DMS114 treated with DMSO at 0.1 percent for 48 hours (cell line): ENCODE results near the gene VPS33A.
"Not testable (repeated sequence)": the region's sequence is repeated elsewhere in the genome, so short reads cannot be mapped to it uniquely, and the experiment has no call there.

Experiments used
- DNase-seq: peaks from one replicate; lab custom pipeline; 2025; ENCODE audit not compliant: unreplicated experiment; lab: John Stamatoyannopoulos, UW

VPS33A gene

GRCh38 chr12:122258462-122258861 is 7.8 kb downstream of the VPS33A start:
- not testable (repeated sequence) for DNase-seq

GRCh38 chr12:122250536-122250935 is 15.8 kb downstream of the VPS33A start:
- DNase-seq = no peak

GRCh38 chr12:122250047-122250446 is 16.2 kb downstream of the VPS33A start:
- no peak for DNase-seq

GRCh38 chr12:122245553-122245952 is 20.7 kb downstream of the VPS33A start:
- no peak for DNase-seq

- DNase-seq = no peak
These were observed 21.5 kb downstream of the VPS33A start for GRCh38 chr12:122244565-122245371.

- no peak for DNase-seq
These were observed 22.3 kb downstream of the VPS33A start for GRCh38 chr12:122243965-122244364.

GRCh38 chr12:122238861-122239260 is 27.4 kb downstream of the VPS33A start:
- DNase-seq = no peak

- no peak for DNase-seq
These were observed 30.6 kb downstream of the VPS33A start for GRCh38 chr12:122235741-122236140.

GRCh38 chr12:122232691-122233090 is 33.6 kb downstream of the VPS33A start:
- no peak for DNase-seq

- DNase-seq = no peak
These were observed 35.5 kb downstream of the VPS33A start for GRCh38 chr12:122230798-122231197.

- no peak for DNase-seq
These were observed 38.2 kb downstream of the VPS33A start for GRCh38 chr12:122228092-122228491.

GRCh38 chr12:122227341-122227740 is 39.0 kb downstream of the VPS33A start:
- DNase-seq = no peak

GRCh38 chr12:122226366-122227125 is 39.7 kb downstream of the VPS33A start:
- DNase-seq = no peak

- DNase-seq = peak; percentile 98
These were observed 40.5 kb downstream of the VPS33A start, which contains the start of gene DIABLO for GRCh38 chr12:122225683-122226365. Gene DIABLO, minus strand, starts transcription at chr12:122226052. Its CDS starts 38 bp downstream, at chr12:122226014.

GRCh38 chr12:122216445-122216844 is 49.8 kb downstream of the VPS33A start:
- DNase-seq = no peak

GRCh38 chr12:122215771-122216170 is 50.5 kb downstream of the VPS33A start:
- DNase-seq = no peak

GRCh38 chr12:122208073-122208820 is 58.0 kb downstream of the VPS33A start:
- no peak for DNase-seq

- DNase-seq = no peak
These were observed 58.9 kb downstream of the VPS33A start for GRCh38 chr12:122207391-122207790.

GRCh38 chr12:122206976-122207375 is 59.3 kb downstream of the VPS33A start:
- no peak for DNase-seq

- no peak for DNase-seq
These were observed 60.0 kb downstream of the VPS33A start for GRCh38 chr12:122206111-122206881.
